Measurements from ENCODE around the gene IDH3A. TPM values are rescaled to one million over a fixed set of nuclear protein-coding genes. Genes with fewer than 3 reads are reported as not detected.

The IDH3A gene
- total and polyA plus RNA-seq, 9 of the 15 experiments (the other 6 are each of a cell fraction or from before 2014, with no cell fraction given), result 37.4 to 249 (median 107) TPM

Other genes starting within 250 kb of the IDH3A start
- 5.1 and 6.2 TPM in 2 replicates for gene TBC1D2B, start 71.7 kb upstream of the IDH3A start, total RNA-seq (2014; rRNA removed)
- gene TBC1D2B, start 71.7 kb upstream of the IDH3A start, total RNA-seq (2014; rRNA removed; fragmentation: Illumina TruSeq; extraction: Trizol), result 8.9 and 9.3 TPM in 2 replicates
- 7.8 and 8.9 TPM in 2 replicates for gene TBC1D2B, start 71.7 kb upstream of the IDH3A start, total RNA-seq (2015; rRNA removed; fragmentation: Illumina TruSeq; extraction: Trizol)
- gene TBC1D2B, start 71.7 kb upstream of the IDH3A start, total RNA-seq (2021), result 10.1 and 10.7 TPM in 2 replicates
- gene TBC1D2B, start 71.7 kb upstream of the IDH3A start, polyA plus RNA-seq (2011; rRNA removed), result 13.7 and 16.3 TPM in 2 replicates
- 7.7 and 9.2 TPM in 2 replicates for gene TBC1D2B, start 71.7 kb upstream of the IDH3A start, polyA plus RNA-seq (2014; fragmentation: Illumina TruSeq; extraction: Trizol)
- gene TBC1D2B, start 71.7 kb upstream of the IDH3A start, polyA plus RNA-seq (2014; fragmentation: Nextera tagmentation; extraction: Ambion mirVana), result under 1 TPM; 0.15 to 0.48 TPM
- gene TBC1D2B, start 71.7 kb upstream of the IDH3A start, polyA plus RNA-seq (2014; rRNA removed), result 6.5 and 6.9 TPM in 2 replicates
- gene SH2D7, start 56.8 kb upstream of the IDH3A start, total RNA-seq (2014; rRNA removed), result not detected in 2 replicates
- gene SH2D7, start 56.8 kb upstream of the IDH3A start, total RNA-seq (2014; rRNA removed; fragmentation: Illumina TruSeq; extraction: Trizol), result not detected in 2 replicates
- not detected in 2 replicates for gene SH2D7, start 56.8 kb upstream of the IDH3A start, total RNA-seq (2015; rRNA removed; fragmentation: Illumina TruSeq; extraction: Trizol)
- gene SH2D7, start 56.8 kb upstream of the IDH3A start, total RNA-seq (2021), result not detected in 2 replicates
- gene SH2D7, start 56.8 kb upstream of the IDH3A start, polyA plus RNA-seq (2011; rRNA removed), result not detected in 2 replicates
- not detected in 2 replicates for gene SH2D7, start 56.8 kb upstream of the IDH3A start, polyA plus RNA-seq (2014; fragmentation: Illumina TruSeq; extraction: Trizol)
- not detected for gene SH2D7, start 56.8 kb upstream of the IDH3A start, polyA plus RNA-seq (2014; fragmentation: Nextera tagmentation; extraction: Ambion mirVana)
- not detected in 2 replicates for gene SH2D7, start 56.8 kb upstream of the IDH3A start, polyA plus RNA-seq (2014; rRNA removed)
- 22.4 and 33.3 TPM in 2 replicates for gene CIB2, start 17.9 kb upstream of the IDH3A start, total RNA-seq (2014; rRNA removed)
- gene CIB2, start 17.9 kb upstream of the IDH3A start, total RNA-seq (2014; rRNA removed; fragmentation: Illumina TruSeq; extraction: Trizol), result 12.5 and 15.9 TPM in 2 replicates
- gene CIB2, start 17.9 kb upstream of the IDH3A start, total RNA-seq (2015; rRNA removed; fragmentation: Illumina TruSeq; extraction: Trizol), result 18.5 and 19.6 TPM in 2 replicates
- 18.3 and 22.9 TPM in 2 replicates for gene CIB2, start 17.9 kb upstream of the IDH3A start, total RNA-seq (2021)
- 37.4 and 38.2 TPM in 2 replicates for gene CIB2, start 17.9 kb upstream of the IDH3A start, polyA plus RNA-seq (2011; rRNA removed)
- 27.3 and 32.7 TPM in 2 replicates for gene CIB2, start 17.9 kb upstream of the IDH3A start, polyA plus RNA-seq (2014; fragmentation: Illumina TruSeq; extraction: Trizol)
- 1 to 10 TPM; 1.5 to 2.0 TPM for gene CIB2, start 17.9 kb upstream of the IDH3A start, polyA plus RNA-seq (2014; fragmentation: Nextera tagmentation; extraction: Ambion mirVana)
- gene CIB2, start 17.9 kb upstream of the IDH3A start, polyA plus RNA-seq (2014; rRNA removed), result 19.4 and 26.5 TPM in 2 replicates
- 2.5 and 3.3 TPM in 2 replicates for gene ACSBG1, start 85.2 kb downstream of the IDH3A start, total RNA-seq (2014; rRNA removed)
- gene ACSBG1, start 85.2 kb downstream of the IDH3A start, total RNA-seq (2014; rRNA removed; fragmentation: Illumina TruSeq; extraction: Trizol), result 3.1 and 3.7 TPM in 2 replicates
- 0.83 TPM in 2 replicates for gene ACSBG1, start 85.2 kb downstream of the IDH3A start, total RNA-seq (2015; rRNA removed; fragmentation: Illumina TruSeq; extraction: Trizol)
- 2.6 and 3.3 TPM in 2 replicates for gene ACSBG1, start 85.2 kb downstream of the IDH3A start, total RNA-seq (2021)
- 1.2 and 2.0 TPM in 2 replicates for gene ACSBG1, start 85.2 kb downstream of the IDH3A start, polyA plus RNA-seq (2011; rRNA removed)
- gene ACSBG1, start 85.2 kb downstream of the IDH3A start, polyA plus RNA-seq (2014; fragmentation: Illumina TruSeq; extraction: Trizol), result 4.8 and 6.4 TPM in 2 replicates
- gene ACSBG1, start 85.2 kb downstream of the IDH3A start, polyA plus RNA-seq (2014; fragmentation: Nextera tagmentation; extraction: Ambion mirVana), result under 1 TPM; 0.36 to 0.75 TPM
- 4.6 and 5.0 TPM in 2 replicates for gene ACSBG1, start 85.2 kb downstream of the IDH3A start, polyA plus RNA-seq (2014; rRNA removed)
- gene DNAJA4, start 115.2 kb downstream of the IDH3A start, total RNA-seq (2014; rRNA removed), result not detected in 2 replicates
- gene DNAJA4, start 115.2 kb downstream of the IDH3A start, total RNA-seq (2014; rRNA removed; fragmentation: Illumina TruSeq; extraction: Trizol), result 0.11 TPM in 1 of 2 replicates, not detected in the other
- gene DNAJA4, start 115.2 kb downstream of the IDH3A start, total RNA-seq (2015; rRNA removed; fragmentation: Illumina TruSeq; extraction: Trizol), result 0.08 TPM in 1 of 2 replicates, not detected in the other
- 0.16 and 0.25 TPM in 2 replicates for gene DNAJA4, start 115.2 kb downstream of the IDH3A start, total RNA-seq (2021)
- 0.05 and 0.15 TPM in 2 replicates for gene DNAJA4, start 115.2 kb downstream of the IDH3A start, polyA plus RNA-seq (2011; rRNA removed)
- gene DNAJA4, start 115.2 kb downstream of the IDH3A start, polyA plus RNA-seq (2014; fragmentation: Illumina TruSeq; extraction: Trizol), result not detected in 2 replicates
- gene DNAJA4, start 115.2 kb downstream of the IDH3A start, polyA plus RNA-seq (2014; fragmentation: Nextera tagmentation; extraction: Ambion mirVana), result 1 to 10 TPM in 1 of 2 experiments, under 1 TPM in 1; 0.56 to 1.0 TPM
- gene DNAJA4, start 115.2 kb downstream of the IDH3A start, polyA plus RNA-seq (2014; rRNA removed), result 0.09 TPM in 1 of 2 replicates, not detected in the other
- 99.3 and 118 TPM in 2 replicates for gene SKIC8, start 150.2 kb downstream of the IDH3A start, total RNA-seq (2014; rRNA removed)
- 139 and 146 TPM in 2 replicates for gene SKIC8, start 150.2 kb downstream of the IDH3A start, total RNA-seq (2014; rRNA removed; fragmentation: Illumina TruSeq; extraction: Trizol)
- 152 and 164 TPM in 2 replicates for gene SKIC8, start 150.2 kb downstream of the IDH3A start, total RNA-seq (2015; rRNA removed; fragmentation: Illumina TruSeq; extraction: Trizol)
- gene SKIC8, start 150.2 kb downstream of the IDH3A start, total RNA-seq (2021), result 79.5 and 87.3 TPM in 2 replicates
- gene SKIC8, start 150.2 kb downstream of the IDH3A start, polyA plus RNA-seq (2011; rRNA removed), result 158 and 224 TPM in 2 replicates
- gene SKIC8, start 150.2 kb downstream of the IDH3A start, polyA plus RNA-seq (2014; fragmentation: Illumina TruSeq; extraction: Trizol), result 124 and 127 TPM in 2 replicates
- gene SKIC8, start 150.2 kb downstream of the IDH3A start, polyA plus RNA-seq (2014; fragmentation: Nextera tagmentation; extraction: Ambion mirVana), result 100 to 1,000 TPM; 352 to 389 TPM
- gene SKIC8, start 150.2 kb downstream of the IDH3A start, polyA plus RNA-seq (2014; rRNA removed), result 140 and 168 TPM in 2 replicates
- gene CRABP1, start 191.0 kb downstream of the IDH3A start, total RNA-seq (2014; rRNA removed), result not detected in 2 replicates
- not detected in 2 replicates for gene CRABP1, start 191.0 kb downstream of the IDH3A start, total RNA-seq (2014; rRNA removed; fragmentation: Illumina TruSeq; extraction: Trizol)
- gene CRABP1, start 191.0 kb downstream of the IDH3A start, total RNA-seq (2015; rRNA removed; fragmentation: Illumina TruSeq; extraction: Trizol), result not detected in 2 replicates
- gene CRABP1, start 191.0 kb downstream of the IDH3A start, total RNA-seq (2021), result 0.40 and 0.60 TPM in 2 replicates
- not detected in 2 replicates for gene CRABP1, start 191.0 kb downstream of the IDH3A start, polyA plus RNA-seq (2011; rRNA removed)
- gene CRABP1, start 191.0 kb downstream of the IDH3A start, polyA plus RNA-seq (2014; fragmentation: Illumina TruSeq; extraction: Trizol), result not detected in 2 replicates
- gene CRABP1, start 191.0 kb downstream of the IDH3A start, polyA plus RNA-seq (2014; fragmentation: Nextera tagmentation; extraction: Ambion mirVana), result not detected
- not detected in 2 replicates for gene CRABP1, start 191.0 kb downstream of the IDH3A start, polyA plus RNA-seq (2014; rRNA removed)